Measurements from ENCODE around the gene SEC11C. TPM values are rescaled to one million over a fixed set of nuclear protein-coding genes. Genes with fewer than 3 reads are reported as not detected.

Gene SEC11C
- total and polyA plus RNA-seq, 2 of the 13 experiments (the other 11 are each of a cell fraction or from before 2014, with no cell fraction given), result 71.9 to 297 TPM

GRCh38 chr18:59141294-59142068 is 1.8 kb downstream of the SEC11C start:
- Histone ChIP-seq H3K4me2 (ENCODE audit: low read depth, low read length) (peak overlapping the region; percentile 94), H3K9me3 (ENCODE audit: low read length) (no peaks in the 10 kb centered on the region), H3K4me3 (replicated peaks in 1 of 3; ENCODE audit: insufficient read depth in 1 of 3, low read depth in 2 of 3, low read length in 3 of 3) (peak overlapping the region; percentile 83 to 98 (median 86); a peak in 5 of 6 replicates), H3K4me1 (ENCODE audit: insufficient read depth, low read length) (peaks cover 39% of the 10 kb centered on the region), H3K36me3 (replicated peaks in 1 of 2; ENCODE audit: control insufficient read depth in 1 of 2, insufficient read depth in 2 of 2, low read length in 2 of 2) (no peaks in the 10 kb centered on the region), H3K27me3 (ENCODE audit: control insufficient read depth in 1 of 2, insufficient read depth in 2 of 2, low read length in 2 of 2) (no peaks in the 10 kb centered on the region; a peak in 1 of 5 replicates), H3K9ac (ENCODE audit: insufficient read depth, low read depth, low read length) (peak overlapping the region; percentile 90), H3K79me2 (ENCODE audit: insufficient read depth, low read length) (peaks cover 53% of the 10 kb centered on the region), H3K27ac (ENCODE audit: extremely low read length, insufficient read depth, low read length) (peak overlapping the region; percentile 83), H4K20me1 (ENCODE audit: insufficient read depth, low read length) (no peaks in the 10 kb centered on the region), H2AFZ (ENCODE audit: low read length) (no peak overlapping the region)
- ChIA-PET POLR2A (interaction anchor here (1.0 to 1.5 kb wide), 4 partner anchors 57 to 728 kb away, joined by 3 to 5 read pairs (median 4); partner anchors contain the start of gene MALT1), CTCF (ENCODE audit: low intra/inter-chr PET ratio, low total read pairs) (no interaction called here)
- BruUV-seq (replicated peaks), result TSS peak; percentile 91
- intact Hi-C loops (cut with micrococcal nuclease; ENCODE audit: unreplicated experiment), result loop anchor here (1.0 to 2.0 kb wide), 2 partner anchors 17 to 218 kb away; partner anchors contain the start of gene LMAN1
- WGBS (ENCODE audit: low lambda C conversion rate), result 0% methylated on average over 1 of the region's 1 CpG
- ATAC-seq, result peak; percentile 75
- peak; percentile 97 for DNase-seq (ENCODE audit: low spot score)
- in situ Hi-C loops (cut with HindIII; ENCODE audit: extremely low pct_ligation_motif_present, low pct_unique_long_range_greater_than_20kb), result no loop called here
- peak; percentile 95 for FAIRE-seq
- TF ChIP-seq SATB2 (CRISPR knock-in tag; IDR thresholded peaks at IDR 0.05), result no peak
- TF ChIP-seq KMT2A (CRISPR knock-in tag; IDR thresholded peaks at IDR 0.05), result 0 out of 2 replicates have a peak, but pooled peaks have one; percentile 60
- no peak for TF ChIP-seq ZNF687 (CRISPR knock-in tag; IDR thresholded peaks at IDR 0.05)
- peak; percentile 83 for TF ChIP-seq HDAC2 (CRISPR knock-in tag; IDR thresholded peaks at IDR 0.05)
- no peak for TF ChIP-seq ZNF546 (CRISPR knock-in tag; conservative IDR thresholded peaks at IDR 0.05)
- TF ChIP-seq MBD4 (IDR thresholded peaks at IDR 0.05; ENCODE audit: borderline replicate concordance, low read length), result peak; percentile 30; the same call in 1 of the 2 replicates
- TF ChIP-seq IKZF5 (CRISPR knock-in tag; IDR thresholded peaks at IDR 0.05), result peak; percentile 81
- peak; percentile 48 for TF ChIP-seq XRCC5 (optimal IDR thresholded peaks at IDR 0.05; ENCODE audit: low read length)
- no peak for TF ChIP-seq FOXA1 (IDR thresholded peaks at IDR 0.05)
- peak; percentile 76 for TF ChIP-seq FOXA1 (CRISPR knock-in tag; IDR thresholded peaks at IDR 0.05)
- 0 out of 2 replicates have a peak, but pooled peaks have one; percentile 48 for TF ChIP-seq PBX2 (CRISPR knock-in tag; IDR thresholded peaks at IDR 0.05)
- TF ChIP-seq ZBTB7B (CRISPR knock-in tag; IDR thresholded peaks at IDR 0.05), result no peak
- TF ChIP-seq LCORL (IDR thresholded peaks at IDR 0.05), result no peak
- TF ChIP-seq LCORL (CRISPR knock-in tag; IDR thresholded peaks at IDR 0.05), result peak; percentile 41; the same call in 1 of the 2 replicates
- no peak for TF ChIP-seq ZNF83 (CRISPR knock-in tag; IDR thresholded peaks at IDR 0.05; ENCODE audit: borderline replicate concordance)
- no peak for TF ChIP-seq ZNF563 (CRISPR knock-in tag; IDR thresholded peaks at IDR 0.05)
- no peak for TF ChIP-seq ZNF275 (CRISPR knock-in tag; IDR thresholded peaks at IDR 0.05; ENCODE audit: borderline replicate concordance)
- TF ChIP-seq ZSCAN9 (CRISPR knock-in tag; IDR thresholded peaks at IDR 0.05; ENCODE audit: borderline replicate concordance), result no peak; the same call in 1 of the 2 replicates
